ENCODE measurements around the gene SMG7.
A peak's percentile ranks its signal among the peaks of the same experiment; 100 is the strongest.
"Not testable (repeated sequence)": the region's sequence is repeated elsewhere in the genome, so short reads cannot be mapped to it uniquely, and the experiment has no call there.

SMG7 gene, protein sequence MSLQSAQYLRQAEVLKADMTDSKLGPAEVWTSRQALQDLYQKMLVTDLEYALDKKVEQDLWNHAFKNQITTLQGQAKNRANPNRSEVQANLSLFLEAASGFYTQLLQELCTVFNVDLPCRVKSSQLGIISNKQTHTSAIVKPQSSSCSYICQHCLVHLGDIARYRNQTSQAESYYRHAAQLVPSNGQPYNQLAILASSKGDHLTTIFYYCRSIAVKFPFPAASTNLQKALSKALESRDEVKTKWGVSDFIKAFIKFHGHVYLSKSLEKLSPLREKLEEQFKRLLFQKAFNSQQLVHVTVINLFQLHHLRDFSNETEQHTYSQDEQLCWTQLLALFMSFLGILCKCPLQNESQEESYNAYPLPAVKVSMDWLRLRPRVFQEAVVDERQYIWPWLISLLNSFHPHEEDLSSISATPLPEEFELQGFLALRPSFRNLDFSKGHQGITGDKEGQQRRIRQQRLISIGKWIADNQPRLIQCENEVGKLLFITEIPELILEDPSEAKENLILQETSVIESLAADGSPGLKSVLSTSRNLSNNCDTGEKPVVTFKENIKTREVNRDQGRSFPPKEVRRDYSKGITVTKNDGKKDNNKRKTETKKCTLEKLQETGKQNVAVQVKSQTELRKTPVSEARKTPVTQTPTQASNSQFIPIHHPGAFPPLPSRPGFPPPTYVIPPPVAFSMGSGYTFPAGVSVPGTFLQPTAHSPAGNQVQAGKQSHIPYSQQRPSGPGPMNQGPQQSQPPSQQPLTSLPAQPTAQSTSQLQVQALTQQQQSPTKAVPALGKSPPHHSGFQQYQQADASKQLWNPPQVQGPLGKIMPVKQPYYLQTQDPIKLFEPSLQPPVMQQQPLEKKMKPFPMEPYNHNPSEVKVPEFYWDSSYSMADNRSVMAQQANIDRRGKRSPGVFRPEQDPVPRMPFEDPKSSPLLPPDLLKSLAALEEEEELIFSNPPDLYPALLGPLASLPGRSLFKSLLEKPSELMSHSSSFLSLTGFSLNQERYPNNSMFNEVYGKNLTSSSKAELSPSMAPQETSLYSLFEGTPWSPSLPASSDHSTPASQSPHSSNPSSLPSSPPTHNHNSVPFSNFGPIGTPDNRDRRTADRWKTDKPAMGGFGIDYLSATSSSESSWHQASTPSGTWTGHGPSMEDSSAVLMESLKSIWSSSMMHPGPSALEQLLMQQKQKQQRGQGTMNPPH

DNA sequence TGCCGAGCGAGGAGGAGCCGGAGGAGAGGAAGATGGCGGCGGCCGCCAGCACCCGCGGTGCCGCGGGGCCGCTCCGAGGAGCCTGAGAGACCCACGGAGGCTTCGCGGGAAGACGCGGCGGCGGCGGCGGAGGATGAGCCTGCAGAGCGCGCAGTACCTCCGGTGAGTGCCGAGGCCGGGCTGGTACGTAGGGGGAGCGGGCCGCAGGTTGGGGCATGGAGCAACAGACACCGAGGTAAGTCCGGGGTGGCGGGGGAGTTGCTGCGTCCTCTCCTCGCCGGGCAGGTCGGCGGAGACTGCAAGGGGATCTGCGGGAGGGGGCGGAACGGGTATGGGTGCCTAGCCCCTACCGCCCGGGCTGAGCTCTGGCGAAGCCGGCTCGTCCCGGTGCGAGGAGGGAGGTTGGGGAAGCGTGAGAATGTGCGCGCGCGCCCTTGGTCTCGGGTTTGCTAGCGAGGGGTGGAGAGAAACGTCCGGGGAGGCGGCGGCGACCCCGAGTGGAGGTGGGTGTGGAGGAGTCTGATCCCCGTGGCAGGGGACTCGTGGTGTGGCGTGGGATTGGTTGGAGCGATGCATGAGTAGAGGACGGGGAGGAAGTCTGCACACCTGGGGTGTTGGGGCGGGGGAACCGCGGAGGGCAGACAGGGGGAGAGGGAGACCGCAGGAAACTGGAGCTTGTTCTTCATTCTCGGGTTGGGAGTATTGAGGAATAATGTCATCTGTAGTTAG lies at the start of gene SMG7:
Gene SMG7 (plus strand): TSS at position 12 of the 729 bp plus-strand sequence. CDS start 122 bp downstream, at position 134.
- DNase-seq, result peak; percentile 43

DNA sequence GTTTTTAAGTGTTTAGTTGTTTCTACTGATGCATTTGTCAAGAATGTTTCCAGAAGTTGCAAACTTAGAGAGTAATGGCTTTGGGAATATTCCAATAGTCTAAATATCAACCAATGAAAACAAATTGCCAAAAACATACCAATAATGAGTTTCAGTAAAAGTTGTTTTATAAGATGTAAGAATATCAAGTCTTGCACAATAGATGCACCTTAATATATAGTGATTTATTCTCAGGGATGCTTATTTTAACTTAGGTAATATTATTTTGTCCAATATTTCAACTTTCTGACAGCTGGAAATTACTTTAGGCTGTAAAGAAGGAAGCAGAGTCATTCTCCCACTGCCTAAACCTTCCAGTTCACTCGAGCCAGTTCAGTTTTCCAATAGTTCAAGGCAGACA lies 48.8 kb upstream of the SMG7 start:
- no peak for DNase-seq

DNA sequence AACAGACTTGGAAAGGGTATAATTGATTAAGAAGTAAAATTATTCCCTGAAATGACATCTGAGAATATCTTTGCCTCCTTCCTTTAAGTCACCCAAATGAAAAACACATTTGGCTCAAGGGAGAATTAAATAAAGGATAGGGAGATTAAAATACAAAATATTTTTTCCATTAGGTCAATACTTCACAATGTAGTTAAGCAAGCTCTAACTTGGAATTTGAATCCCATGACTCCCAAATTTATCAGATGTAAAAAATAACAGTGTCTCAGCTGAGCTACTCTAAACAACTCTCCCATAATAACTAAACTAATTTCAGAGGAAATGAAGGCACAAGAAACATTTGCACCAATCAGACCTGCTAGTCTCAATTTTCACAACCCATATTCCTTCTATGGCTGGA lies 47.6 kb upstream of the SMG7 start:
- DNase-seq, result no peak

DNA sequence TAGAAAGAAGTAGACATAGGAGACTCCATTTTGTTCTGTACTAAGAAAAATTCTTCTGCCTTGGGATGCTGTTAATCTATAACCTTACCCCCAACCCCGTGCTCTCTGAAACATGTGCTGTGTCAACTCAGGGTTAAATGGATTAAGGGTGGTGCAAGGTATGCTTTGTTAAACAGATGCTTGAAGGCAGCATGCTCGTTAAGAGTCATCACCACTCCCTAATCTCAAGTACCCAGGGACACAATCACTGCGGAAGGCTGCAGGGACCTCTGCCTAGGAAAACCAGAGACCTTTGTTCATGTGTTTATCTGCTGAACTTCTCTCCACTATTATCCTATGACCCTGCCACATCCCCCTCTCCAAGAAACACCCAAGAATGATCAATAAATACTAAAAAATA lies 44.7 kb upstream of the SMG7 start:
- DNase-seq, result not testable (repeated sequence)

DNA sequence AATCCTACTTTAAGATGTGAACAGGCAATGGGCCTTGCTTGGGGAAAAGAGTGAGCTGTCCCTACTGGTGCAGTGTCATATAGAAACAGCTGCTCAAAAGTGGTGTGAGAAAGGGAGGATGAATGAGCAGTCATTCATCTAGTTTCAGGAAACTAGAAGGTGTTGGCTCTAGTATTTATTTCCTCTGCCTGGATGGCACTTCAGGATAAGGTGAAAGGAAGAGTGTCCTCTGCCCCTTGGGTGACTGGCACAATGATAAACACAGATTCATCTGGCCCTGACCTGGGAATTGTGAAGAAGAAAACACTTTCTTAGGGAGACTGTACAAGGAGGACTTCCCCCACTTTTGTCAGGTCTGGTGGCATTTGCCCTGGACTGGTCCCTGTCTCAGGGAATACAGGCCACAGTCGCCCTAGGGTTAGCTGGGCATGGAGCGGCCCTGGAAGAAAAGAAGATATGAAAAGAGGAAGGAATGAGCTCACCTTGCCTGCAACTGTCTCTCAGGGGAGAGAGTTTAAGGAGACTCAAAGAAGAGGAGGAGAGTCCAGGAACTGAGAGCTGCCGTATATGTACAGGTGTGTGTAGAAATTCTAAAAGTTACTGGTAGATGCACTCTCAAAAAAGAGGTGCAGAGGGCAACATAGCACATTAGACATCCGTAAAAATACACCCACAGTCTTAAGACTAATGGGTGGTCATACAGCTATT lies 40.3 kb upstream of the SMG7 start:
- DNase-seq, result no peak

DNA sequence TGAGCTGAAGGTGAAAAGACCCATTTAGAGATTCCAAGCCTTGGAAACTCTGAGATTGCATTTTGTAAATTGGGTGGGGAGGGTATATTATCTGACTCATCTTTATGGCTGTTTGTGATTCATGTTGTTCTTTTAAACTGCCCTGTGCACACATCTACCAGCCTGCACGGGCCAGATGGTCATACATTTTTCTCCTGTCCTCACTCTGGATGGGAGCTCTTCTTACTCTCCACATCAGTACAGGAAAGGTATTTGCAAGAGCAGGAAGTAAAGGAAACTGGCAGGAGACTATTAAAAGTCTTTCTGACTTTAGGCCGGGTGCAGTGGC lies 39.8 kb upstream of the SMG7 start:
- DNase-seq, result no peak

DNA sequence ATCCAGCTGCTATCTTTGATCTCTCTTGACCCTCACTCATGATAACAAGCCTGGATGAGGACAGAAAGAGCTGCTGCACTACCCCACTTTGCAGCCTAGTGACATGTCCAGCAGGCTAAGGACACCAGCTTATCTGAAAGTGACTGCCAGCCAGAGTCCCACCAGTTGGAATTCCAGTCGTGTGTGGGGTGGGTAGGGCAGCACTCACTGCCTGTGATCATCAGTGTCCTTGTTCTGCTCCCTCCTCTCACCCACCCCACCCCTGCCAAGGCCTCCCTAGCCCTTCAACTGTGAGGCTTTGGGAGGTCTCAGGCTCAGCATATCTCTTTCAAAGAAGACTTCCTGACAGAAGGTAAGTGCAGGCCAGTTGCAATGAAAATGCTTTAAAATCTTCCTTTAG lies 38.6 kb upstream of the SMG7 start:
- DNase-seq, result no peak

DNA sequence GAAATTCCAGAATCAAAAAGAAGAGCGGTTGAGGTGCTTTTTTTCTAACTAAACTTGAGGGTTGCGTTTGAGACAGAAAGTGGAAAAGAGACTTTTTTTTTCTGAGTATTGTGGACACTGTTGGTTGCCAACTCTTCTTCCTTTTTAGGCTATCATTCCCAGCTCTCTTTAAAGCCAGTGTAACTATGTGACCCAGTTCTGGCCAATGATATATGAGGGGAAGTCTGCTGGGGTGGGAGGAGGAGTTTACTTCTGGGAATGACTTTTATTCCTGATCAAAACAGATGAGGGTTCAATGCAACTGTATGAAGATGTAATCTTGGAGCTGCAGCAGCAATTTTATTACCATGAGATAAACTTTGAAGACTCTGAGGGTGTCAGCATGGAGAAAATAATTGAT lies 36.8 kb upstream of the SMG7 start:
- DNase-seq, result no peak

DNA sequence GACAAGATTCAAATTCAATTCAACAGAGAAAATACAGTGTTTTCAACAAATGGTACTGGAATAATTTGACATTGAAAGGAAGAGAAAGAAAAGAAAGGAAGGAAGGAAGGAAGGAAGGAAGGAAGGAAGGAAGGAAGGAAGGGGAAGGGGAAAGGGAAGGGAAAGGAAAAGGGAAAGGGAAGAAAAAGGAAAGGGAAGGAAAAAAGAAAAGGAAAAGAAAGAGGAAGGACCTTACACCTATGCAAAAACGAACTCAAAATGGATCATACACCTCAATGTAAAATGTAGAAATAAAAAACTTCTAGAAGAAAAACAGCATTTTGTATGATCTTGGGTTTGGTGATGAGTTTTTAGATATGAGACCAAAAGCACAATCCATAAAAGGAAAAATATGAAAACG lies 34.2 kb upstream of the SMG7 start:
- no peak for DNase-seq

DNA sequence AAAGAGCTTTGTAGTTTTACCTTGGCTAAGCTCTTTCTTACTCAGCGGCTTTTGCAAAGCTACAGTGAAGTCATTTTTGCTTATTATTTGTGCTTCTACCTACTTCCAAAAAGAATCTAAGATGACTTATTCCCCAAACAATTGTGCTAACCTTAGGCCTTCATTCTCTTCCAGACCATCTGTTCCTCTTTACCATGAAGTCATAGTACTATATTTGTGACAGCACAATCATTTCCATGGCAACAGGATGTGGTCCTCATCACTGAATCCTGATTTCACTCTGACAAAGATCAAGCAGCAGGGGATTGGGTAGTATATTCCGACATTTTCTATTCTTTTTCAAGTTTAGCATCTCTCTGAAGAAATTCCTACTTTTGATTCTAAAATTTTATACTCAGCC lies 29.3 kb upstream of the SMG7 start:
- no peak for DNase-seq

DNA sequence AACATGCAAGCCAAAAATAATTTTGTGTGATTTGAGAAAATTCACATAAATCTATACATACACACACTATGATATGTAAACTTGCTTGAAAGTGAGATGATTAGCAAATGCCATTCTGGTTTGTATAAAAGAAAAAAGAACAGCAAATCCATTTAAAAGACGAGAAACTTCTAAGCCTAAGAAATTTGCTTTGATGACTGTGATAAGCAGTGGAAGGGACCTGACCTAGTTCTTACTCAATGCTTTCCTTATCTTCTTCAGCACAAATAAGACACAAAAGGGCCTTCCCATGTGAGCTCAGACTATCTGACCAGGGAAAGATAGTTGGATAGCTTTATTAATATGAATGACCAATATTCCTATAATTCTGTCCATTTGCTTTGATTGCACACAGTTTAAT lies 28.8 kb upstream of the SMG7 start:
- DNase-seq, result no peak

DNA sequence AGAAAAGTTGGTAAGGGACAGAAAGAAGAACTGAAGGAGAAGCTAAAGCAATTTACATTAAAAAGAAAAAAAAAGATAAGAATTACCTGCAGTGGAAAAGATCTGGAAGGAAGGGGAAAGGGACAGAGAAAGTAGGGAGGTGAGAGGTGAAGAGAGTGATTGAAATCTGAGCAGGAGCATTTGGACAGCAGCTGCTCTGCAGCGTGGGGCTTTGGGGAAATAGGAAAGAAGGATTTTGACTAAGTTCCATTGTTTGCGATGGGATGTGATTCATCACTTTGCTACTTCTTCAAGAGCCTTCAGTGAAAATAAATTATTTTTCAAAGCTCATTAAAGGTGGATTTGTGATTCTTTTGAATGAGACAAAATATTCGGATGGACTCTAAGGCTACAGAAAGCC lies 28.1 kb upstream of the SMG7 start:
- DNase-seq, result no peak

DNA sequence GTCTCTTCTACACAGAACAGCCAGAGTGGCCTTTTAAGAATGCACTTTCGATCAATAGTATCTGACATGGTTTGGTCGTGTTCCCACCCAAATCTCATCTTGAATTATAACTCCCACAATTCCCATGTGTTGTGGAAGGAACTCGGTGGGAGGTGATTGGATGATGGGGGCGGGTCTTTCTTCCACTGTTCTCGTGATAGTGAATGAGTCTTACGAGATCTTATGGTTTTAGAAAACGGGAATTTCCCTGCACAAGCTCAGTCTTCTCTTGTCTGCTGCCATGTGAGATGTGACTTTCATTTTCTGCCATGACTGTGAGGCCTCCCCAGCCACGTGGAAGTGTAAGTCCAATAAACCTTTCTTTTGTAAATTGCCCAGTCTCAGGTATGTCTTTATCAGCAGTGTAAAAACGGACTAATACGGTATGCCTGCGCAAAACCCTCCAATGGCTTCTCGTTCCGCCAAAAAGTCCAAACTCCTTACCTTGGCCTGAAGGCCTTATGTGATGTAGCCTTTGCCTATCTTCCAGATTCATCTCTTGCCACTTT lies 23.0 kb upstream of the SMG7 start:
- no peak for DNase-seq

DNA sequence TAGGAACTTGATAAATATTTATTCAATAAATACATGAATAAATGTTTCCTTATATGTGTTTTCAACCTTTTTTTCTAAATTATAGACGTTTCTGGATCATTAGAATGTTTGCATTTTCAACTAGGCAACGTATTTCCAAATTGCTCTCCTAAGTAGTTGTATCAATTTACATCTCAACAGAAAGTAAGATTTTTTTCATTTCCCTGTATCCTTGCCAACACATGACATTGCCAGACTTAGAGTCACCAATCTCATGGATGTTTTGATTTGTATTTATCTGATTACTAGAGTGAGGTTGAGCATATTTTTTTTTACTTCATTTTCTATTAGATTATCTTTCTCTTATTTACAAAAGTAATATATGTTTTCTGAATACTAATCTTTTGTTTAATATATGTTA lies 22.2 kb upstream of the SMG7 start:
- DNase-seq, result no peak

DNA sequence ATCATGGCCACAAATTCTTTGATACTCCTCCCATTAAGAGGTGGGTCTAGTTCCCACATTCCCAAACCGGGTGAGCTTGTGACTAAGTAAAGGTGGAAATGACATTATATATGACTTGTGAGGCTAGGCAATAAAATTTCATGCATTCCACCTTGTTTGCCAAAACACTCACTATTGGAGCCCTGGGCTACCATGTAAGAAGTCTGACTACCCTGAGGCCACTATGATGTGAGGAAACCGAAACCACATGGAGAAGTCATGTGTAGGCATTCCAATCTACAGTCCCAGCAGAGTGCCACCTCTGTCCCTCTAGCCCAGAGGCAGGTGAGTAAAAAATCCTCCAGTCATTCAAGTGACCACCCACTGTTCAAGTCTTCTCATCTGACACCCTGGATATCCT lies 17.9 kb upstream of the SMG7 start:
- no peak for DNase-seq

DNA sequence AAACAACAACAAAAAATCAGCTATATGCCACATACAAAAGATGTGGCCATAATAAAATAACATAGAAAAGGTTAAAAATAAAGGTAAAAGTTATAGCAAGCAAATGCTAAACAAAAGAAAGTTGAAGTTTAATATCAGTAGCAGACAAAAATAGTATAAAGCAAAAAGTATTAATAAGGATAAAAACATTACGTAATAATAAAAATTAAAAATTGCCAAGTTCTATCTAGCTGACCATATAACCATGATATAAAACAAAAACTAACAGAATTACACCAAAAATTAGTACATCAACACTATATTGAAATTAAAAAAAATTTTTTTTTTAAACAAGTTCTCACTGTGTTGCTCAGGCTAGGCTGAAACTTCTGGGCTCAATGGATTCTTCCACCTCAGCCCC lies 15.5 kb upstream of the SMG7 start:
- DNase-seq, result no peak

DNA sequence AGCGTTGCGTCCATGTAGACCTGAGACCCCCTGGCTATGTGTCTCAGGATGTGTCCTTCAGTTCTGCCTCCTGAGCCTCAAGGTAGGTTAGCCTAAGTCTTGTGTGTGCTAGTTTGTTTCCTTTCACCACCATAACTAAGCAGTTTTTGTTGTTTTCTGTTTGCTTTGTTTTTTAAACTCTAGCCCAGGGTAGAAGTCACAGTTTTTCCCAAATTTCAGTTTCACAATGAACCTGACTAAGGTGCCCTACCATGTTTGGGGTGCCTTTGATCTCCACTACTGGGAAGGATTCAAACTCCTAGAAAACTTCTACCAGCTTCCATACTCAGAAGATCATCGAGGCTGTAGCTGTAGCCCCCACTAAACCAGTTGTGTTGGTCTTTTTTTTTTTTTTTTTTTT lies 14.8 kb upstream of the SMG7 start:
- DNase-seq, result no peak

DNA sequence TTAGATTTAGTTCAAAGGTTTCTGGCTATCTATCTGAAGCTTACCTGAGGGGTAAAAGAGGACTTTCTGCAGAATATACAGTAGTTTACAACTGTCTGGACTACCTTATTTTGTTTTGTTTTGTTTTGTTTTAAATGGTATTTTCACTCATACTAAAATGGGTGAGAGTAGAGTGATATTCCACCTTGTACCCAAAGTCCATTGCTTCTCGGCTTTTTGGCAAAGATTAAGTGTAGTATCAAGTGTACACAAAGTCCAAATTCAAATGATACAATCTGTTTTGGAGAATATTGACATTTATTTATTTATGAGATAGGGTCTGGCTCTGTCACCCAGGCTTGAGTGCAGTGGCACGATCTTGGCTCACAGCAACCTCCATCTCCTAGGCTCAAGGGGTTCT lies 11.7 kb upstream of the SMG7 start:
- no peak for DNase-seq

DNA sequence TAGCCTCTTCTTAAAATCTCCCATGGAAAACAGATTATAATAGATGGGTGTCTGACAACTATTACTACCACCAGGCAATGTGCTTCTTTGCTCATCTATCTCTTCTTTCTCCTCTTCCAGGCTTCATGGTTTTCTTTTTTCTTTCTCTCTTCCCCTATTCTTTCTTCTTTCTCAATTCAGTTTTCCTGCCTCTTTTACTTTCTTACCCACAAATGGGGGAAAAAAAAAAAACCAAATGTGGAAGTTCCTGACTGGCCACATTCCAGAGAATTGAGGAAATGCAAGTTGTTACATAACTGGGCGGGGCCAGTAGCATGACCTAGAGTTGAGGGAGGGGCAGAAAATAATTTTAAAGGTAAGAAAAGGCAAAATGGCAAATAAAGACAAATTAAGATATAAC lies 10.9 kb upstream of the SMG7 start:
- no peak for DNase-seq

DNA sequence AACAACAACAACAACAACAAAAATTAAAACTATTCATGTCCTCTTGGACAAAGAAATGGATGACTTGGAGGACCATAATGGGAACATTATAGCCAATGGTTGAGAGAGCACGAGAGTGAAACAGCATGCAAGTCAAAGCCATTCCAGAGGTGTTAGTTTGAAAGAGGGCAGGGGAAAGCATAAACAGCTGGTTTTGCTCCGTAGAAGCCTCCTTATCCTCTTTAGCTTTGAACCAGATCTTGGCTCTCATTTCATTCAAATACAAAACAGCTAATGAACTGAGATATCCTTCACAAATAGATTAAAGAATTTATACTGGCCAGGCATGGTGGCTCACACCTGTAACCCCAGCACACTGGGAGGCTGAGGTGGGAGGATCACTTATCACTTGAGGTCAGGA lies 8.7 kb upstream of the SMG7 start:
- DNase-seq, result no peak

DNA sequence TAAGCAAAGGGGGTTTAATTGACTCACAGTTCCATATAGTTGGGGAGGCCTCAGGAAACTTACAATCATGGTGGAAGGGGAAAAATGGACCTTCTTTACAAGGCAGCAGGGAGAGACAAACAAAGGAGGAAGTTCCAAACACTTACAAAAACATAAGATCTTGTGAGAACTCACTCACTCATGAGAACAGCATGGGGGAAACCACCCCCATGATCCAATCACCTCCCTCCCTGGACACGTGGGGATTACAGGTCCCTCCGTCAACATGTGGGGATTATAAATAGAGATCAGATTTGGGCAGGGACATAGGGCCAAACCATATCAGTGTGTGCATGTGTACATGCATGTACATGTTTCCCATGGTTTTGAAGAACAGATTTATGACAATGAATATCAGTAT lies 5.5 kb upstream of the SMG7 start:
- DNase-seq, result no peak

DNA sequence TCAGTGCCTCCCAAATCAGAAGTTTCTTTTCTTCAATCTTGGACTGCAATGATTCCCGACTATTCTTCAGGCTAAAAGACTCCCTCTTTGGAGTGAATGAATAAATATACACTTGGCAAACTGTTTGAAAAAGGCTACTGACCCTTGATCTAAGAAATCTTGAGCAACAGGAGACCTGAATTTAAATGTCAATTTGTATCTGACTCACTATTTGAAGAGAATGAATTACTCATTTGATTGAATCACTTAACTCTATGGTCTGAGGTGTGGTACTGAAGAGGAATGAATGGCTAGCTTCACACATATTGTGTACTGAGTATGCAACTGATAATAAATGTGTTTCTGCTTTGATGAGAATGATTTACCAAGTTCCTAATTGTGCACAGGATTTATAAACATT lies 4.6 kb upstream of the SMG7 start:
- DNase-seq, result no peak
